GM10266 (cell line): ENCODE data around the gene ATP6V1G2.
A peak's percentile ranks its signal among the peaks of the same experiment; 100 is the strongest.
"Not testable (repeated sequence)": the region's sequence is repeated elsewhere in the genome, so short reads cannot be mapped to it uniquely, and the experiment has no call there.

ENCODE experiments used
- DNase-seq: peaks from one replicate; pipeline ENCODE4 v3.0.0; 2012; ENCODE audit errors: extremely low spot score
- TF ChIP-seq, protein P1 (sequence below): IDR thresholded peaks from 2 replicates; pipeline ENCODE4 v1.5.1; 2012; ENCODE audit warnings: mild to moderate bottlenecking, low read depth; ENCODE audit not compliant: control insufficient read depth, insufficient read depth; ENCODE audit errors: missing control alignments

Gene ATP6V1G2

DNA sequence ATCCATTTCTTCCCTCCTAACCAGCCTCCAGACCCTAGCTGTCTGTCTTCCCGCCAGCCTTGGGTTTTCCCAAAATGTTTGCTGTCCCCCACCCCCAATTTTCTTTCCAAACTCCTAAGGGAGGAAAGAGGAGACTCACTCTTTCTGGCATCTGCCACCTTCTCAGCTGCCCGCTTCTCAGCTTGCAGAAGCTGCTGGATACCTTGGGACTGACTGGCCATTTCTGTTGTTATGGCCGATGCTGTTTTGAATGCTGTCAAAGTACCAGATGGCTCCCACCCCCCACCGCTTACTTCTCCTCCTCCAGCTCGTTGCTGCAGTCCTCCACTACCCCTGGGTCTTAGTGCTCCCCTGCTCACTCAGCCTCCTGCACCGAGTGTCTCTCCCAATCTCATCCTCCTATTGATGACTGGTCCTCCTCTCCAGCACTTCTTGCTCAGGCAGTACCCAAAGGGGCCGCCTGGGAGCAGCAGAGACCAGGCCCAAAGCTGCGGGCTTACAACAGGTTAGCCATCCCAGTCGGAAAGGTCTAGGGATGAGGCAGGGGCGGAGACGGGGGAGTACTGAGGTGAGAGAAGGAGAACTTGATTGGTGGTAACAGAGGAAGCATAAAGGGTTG lies at the start of gene ATP6V1G2:
Gene ATP6V1G2 (minus strand): TSS at position 270 of the 619 bp plus-strand sequence. CDS start 49 bp downstream, at position 221.
- DNase-seq, result peak; percentile 75
- TF ChIP-seq, protein P1, sequence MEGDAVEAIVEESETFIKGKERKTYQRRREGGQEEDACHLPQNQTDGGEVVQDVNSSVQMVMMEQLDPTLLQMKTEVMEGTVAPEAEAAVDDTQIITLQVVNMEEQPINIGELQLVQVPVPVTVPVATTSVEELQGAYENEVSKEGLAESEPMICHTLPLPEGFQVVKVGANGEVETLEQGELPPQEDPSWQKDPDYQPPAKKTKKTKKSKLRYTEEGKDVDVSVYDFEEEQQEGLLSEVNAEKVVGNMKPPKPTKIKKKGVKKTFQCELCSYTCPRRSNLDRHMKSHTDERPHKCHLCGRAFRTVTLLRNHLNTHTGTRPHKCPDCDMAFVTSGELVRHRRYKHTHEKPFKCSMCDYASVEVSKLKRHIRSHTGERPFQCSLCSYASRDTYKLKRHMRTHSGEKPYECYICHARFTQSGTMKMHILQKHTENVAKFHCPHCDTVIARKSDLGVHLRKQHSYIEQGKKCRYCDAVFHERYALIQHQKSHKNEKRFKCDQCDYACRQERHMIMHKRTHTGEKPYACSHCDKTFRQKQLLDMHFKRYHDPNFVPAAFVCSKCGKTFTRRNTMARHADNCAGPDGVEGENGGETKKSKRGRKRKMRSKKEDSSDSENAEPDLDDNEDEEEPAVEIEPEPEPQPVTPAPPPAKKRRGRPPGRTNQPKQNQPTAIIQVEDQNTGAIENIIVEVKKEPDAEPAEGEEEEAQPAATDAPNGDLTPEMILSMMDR, result peak; percentile 98

GRCh38 chr6:31592396-31592771 lies 46.0 kb upstream of the ATP6V1G2 start:
- TF ChIP-seq, protein P1, result no peak
- DNase-seq, result no peak

DNA sequence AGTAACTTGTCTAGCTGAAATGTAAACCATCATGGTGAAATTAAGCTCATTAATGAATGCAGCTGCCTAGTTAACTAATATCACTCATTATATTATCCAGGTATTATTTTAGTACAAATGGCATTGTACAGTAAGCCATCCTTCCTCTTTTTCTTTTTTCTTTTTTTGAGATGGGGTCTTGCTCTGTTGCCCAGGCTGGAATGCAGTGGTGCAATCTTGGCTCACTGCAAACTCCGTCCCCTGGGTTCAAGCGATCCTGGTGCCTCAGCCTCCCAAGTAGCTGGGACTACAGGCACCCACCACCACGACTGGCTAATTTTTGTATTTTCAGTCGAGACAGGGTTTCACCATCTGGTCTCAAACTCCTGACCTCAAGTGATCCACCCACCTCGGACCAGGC lies 44.3 kb upstream of the ATP6V1G2 start:
- not testable (repeated sequence) for DNase-seq

GRCh38 chr6:31588871-31589650 lies 42.7 kb upstream of the ATP6V1G2 start:
- no peak for DNase-seq

GRCh38 chr6:31587791-31588777 lies 41.7 kb upstream of the ATP6V1G2 start:
- DNase-seq, result peak; percentile 36
- TF ChIP-seq, protein P1, result no peak

More at GRCh38 chr6:31588871-31589650, 42.7 kb upstream of the ATP6V1G2 start:
- TF ChIP-seq, protein P1, result no peak

DNA sequence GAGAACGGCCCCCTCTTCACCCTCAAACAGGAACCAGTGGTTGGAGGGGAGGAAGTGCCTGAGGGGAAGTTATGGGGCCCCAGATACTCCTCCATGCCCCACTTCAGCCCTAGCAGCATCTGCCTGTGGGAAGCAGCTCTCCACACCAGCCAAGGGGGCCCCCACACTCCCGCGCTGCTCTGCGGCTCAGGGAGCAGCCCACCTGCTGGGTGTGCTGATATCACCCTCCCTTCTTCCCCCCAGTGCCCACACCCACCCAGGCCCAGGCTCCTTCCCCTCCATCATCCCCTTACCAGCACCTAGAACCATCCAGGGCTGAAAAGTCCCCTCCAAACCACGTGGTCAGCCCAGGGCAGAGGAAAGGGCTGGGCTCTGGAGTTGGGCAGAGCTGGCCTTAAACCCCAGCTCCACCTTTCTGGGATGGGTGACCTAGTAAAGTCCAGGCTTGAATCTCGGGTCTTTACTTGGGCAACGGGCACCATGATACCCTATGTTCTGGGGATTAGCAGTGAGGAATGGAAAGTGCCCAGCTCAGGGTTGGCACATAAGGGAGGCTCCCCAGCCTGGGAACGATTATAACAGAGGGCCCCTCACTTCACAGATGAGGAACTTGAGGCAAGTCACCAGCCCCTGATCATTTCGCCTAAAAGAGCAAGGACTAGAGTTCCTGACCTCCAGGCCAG lies 40.3 kb upstream of the ATP6V1G2 start:
- TF ChIP-seq, protein P1, result no peak
- DNase-seq, result no peak

GRCh38 chr6:31586008-31586407 lies 39.6 kb upstream of the ATP6V1G2 start, which contains the start of gene LST1:
Gene LST1, plus strand, starts transcription at chr6:31586277. Its CDS starts 1,023 bp downstream, at chr6:31587300.
- DNase-seq, result no peak
- TF ChIP-seq, protein P1, result no peak
